Panc1 (cell line): ENCODE measurements around the gene TACC2. TPM values are rescaled to one million over a fixed set of nuclear protein-coding genes. Genes with fewer than 3 reads are reported as not detected.

Experiments used
- ATAC-seq: fragments of 200-7000 bp; cut with Tn5 transposase; 2 replicates; pipeline ENCODE4 v1.9.1; 2020; ENCODE audit warnings: mild to moderate bottlenecking, moderate library complexity
- BruUV-seq: library from RNA; stranded (reverse); fragments of 400-500 nt; replicated peaks from 2 replicates; lab custom pipeline; 2021; lab: Mats Ljungman, UMichigan
- CTCF ChIA-PET: fragments of 300-600 bp; sonication (Branson Sonifier 250); formaldehyde crosslinking; loops from one replicate; lab custom pipeline; 2022; ENCODE audit warnings: antibody characterized with exemption; lab: Charles Lee
- POLR2A ChIA-PET: fragments of 300-600 bp; sonication (Branson Sonifier 250); formaldehyde crosslinking; loops from one replicate; lab custom pipeline; 2022; ENCODE audit warnings: antibody characterized with exemption; lab: Charles Lee
- DNase-seq: peaks from one replicate; pipeline ENCODE4 v3.0.0-alpha.2; 2010; ENCODE audit warnings: low read depth, low spot score
- H3K27ac ChIP-seq: 2 replicates; pipeline ENCODE4 v1.5.1; 2011; ENCODE audit warnings: mild to moderate bottlenecking, low read length, inconsistent platforms
- H3K27me3 ChIP-seq: fragments of 200-500 bp; sonication (Bioruptor generic); 2 replicates; pipeline ENCODE4 v1.6.0; 2014; ENCODE audit warnings: low read length, inconsistent platforms; ENCODE audit not compliant: control insufficient read depth, insufficient read depth
- H3K36me3 ChIP-seq: fragments of 200-500 bp; sonication (Bioruptor generic); 2 replicates; pipeline ENCODE4 v1.5.1; 2014; ENCODE audit warnings: inconsistent platforms, mild to moderate bottlenecking, low read length, moderate library complexity; ENCODE audit not compliant: control insufficient read depth, insufficient read depth
- H3K4me1 ChIP-seq: 2 replicates; pipeline ENCODE4 v1.5.1; 2011; ENCODE audit warnings: inconsistent platforms, mild to moderate bottlenecking, low read length, moderate library complexity; ENCODE audit not compliant: control insufficient read depth, insufficient read depth
- H3K4me3 ChIP-seq, 2 experiments: 2 replicates each; pipeline ENCODE4 v1.5.1; 2011 to 2012; ENCODE audit warnings: low read depth in 2 of 2, low read length in 2 of 2, mild to moderate bottlenecking in 2 of 2, inconsistent platforms in 1 of 2, moderate library complexity in 1 of 2
- H3K9me3 ChIP-seq: fragments of 200-500 bp; sonication (Bioruptor generic); 2 replicates; pipeline ENCODE4 v1.5.1; 2014; ENCODE audit warnings: low read depth, mild to moderate bottlenecking, inconsistent platforms, low read length, moderate library complexity; ENCODE audit not compliant: control insufficient read depth, insufficient read depth
- CTCF ChIP-seq: fragments of 450-650 bp; IDR thresholded peaks from 2 replicates; pipeline ENCODE4 v1.5.1; 2017; ENCODE audit warnings: mild to moderate bottlenecking
- POLR2AphosphoS5 ChIP-seq: IDR thresholded peaks from 2 replicates; pipeline ENCODE4 v1.6.1; 2012; ENCODE audit warnings: mild to moderate bottlenecking, low read depth, low read length, moderate library complexity
- SIN3A ChIP-seq: IDR thresholded peaks from 2 replicates; pipeline ENCODE4 v1.6.1; 2012; ENCODE audit warnings: low read depth, mild to moderate bottlenecking, low read length, moderate library complexity, borderline replicate concordance; ENCODE audit not compliant: insufficient read depth
- TCF7L2 ChIP-seq: IDR thresholded peaks from 2 replicates; pipeline ENCODE4 v1.6.1; 2011; ENCODE audit warnings: mild to moderate bottlenecking, low read depth, low read length, inconsistent platforms
- in situ Hi-C: cut with HindIII; loops from 2 replicates; pipeline ENCODE4 v1.10.0; 2016; ENCODE audit warnings: low sequenced_read_pairs, low pct_unique_long_range_greater_than_20kb
- intact Hi-C: fragments of 100-400 bp; cut with micrococcal nuclease; formaldehyde crosslinking; loops from one replicate; pipeline ENCODE4 v1.10.0; 2022; ENCODE audit not compliant: unreplicated experiment
- total RNA-seq: library from RNA; stranded (reverse); gene quantifications from one replicate; pipeline ENCODE4 v1.2.1, GENCODE V29; 2021; ENCODE audit not compliant: unreplicated experiment
- TF ChIP-seq, protein P1 (sequence below), 2 experiments: IDR thresholded peaks; 2 replicates each; pipeline ENCODE4 v1.6.1; 2011 to 2012; ENCODE audit warnings: low read depth in 2 of 2, control low read depth in 1 of 2, low read length in 1 of 2, mild to moderate bottlenecking in 1 of 2, moderate library complexity in 1 of 2; ENCODE audit not compliant: insufficient read depth in 1 of 2

Gene TACC2
- total RNA-seq, 1 experiment from 2014 or later: 133 TPM

- DNase-seq (no peak), ATAC-seq (no peak)
- no peak overlapping the region; the same call in 1 of the 2 replicates for H3K27ac ChIP-seq
- no peaks in the 10 kb centered on the region for H3K36me3 ChIP-seq
- no TSS peak for BruUV-seq
- POLR2A ChIA-PET: no interaction called here
- no peaks in the 10 kb centered on the region for H3K9me3 ChIP-seq
- no peaks in the 10 kb centered on the region for H3K4me1 ChIP-seq
- TF ChIP-seq SIN3A (no peak), CTCF (no peak), TCF7L2 (no peak), POLR2AphosphoS5 (no peak)
- TF ChIP-seq, protein P1, sequence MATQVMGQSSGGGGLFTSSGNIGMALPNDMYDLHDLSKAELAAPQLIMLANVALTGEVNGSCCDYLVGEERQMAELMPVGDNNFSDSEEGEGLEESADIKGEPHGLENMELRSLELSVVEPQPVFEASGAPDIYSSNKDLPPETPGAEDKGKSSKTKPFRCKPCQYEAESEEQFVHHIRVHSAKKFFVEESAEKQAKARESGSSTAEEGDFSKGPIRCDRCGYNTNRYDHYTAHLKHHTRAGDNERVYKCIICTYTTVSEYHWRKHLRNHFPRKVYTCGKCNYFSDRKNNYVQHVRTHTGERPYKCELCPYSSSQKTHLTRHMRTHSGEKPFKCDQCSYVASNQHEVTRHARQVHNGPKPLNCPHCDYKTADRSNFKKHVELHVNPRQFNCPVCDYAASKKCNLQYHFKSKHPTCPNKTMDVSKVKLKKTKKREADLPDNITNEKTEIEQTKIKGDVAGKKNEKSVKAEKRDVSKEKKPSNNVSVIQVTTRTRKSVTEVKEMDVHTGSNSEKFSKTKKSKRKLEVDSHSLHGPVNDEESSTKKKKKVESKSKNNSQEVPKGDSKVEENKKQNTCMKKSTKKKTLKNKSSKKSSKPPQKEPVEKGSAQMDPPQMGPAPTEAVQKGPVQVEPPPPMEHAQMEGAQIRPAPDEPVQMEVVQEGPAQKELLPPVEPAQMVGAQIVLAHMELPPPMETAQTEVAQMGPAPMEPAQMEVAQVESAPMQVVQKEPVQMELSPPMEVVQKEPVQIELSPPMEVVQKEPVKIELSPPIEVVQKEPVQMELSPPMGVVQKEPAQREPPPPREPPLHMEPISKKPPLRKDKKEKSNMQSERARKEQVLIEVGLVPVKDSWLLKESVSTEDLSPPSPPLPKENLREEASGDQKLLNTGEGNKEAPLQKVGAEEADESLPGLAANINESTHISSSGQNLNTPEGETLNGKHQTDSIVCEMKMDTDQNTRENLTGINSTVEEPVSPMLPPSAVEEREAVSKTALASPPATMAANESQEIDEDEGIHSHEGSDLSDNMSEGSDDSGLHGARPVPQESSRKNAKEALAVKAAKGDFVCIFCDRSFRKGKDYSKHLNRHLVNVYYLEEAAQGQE (IDR thresholded peaks at IDR 0.05; ENCODE audit: insufficient read depth in 1 of 2, low read depth in 2 of 2, low read length in 1 of 2): no peak
- H3K4me3 ChIP-seq: no peak overlapping the region
- intact Hi-C loops (no loop called here), in situ Hi-C loops (no loop called here)
- no peaks in the 10 kb centered on the region for H3K27me3 ChIP-seq
- CTCF ChIA-PET: no interaction called here
Observed at GRCh38 chr10:121949451-121949850, 39.5 kb upstream of the TACC2 start.

DNA sequence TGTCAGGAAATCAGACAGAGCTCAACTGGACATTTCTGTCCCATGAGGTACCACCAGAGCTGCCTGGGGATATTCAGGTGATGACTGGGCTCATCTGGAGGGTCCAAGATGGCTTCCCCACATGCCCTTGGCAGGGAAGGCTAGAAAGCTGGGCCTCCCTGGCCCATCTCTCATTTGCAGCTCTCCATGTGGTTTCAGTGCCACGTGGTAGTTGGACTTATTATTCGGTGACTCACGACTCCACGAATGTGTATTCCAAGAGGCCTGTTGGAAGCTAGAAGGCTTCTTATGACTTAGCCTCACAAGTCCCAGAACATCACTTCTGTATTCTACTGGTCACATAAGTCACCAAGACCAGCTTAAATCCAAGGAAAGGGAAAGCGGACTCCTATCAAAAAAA is 36.7 kb upstream of the TACC2 start:
- no peak for DNase-seq
- no peaks in the 10 kb centered on the region for H3K4me1 ChIP-seq
- intact Hi-C loops: no loop called here

More for the DNA sequence above, 36.7 kb upstream of the TACC2 start:
- ChIA-PET CTCF (no interaction called here), POLR2A (no interaction called here)
- in situ Hi-C loops: no loop called here
- H3K9me3 ChIP-seq: no peaks in the 10 kb centered on the region
- H3K36me3 ChIP-seq: no peaks in the 10 kb centered on the region
- no peak overlapping the region for H3K4me3 ChIP-seq
- BruUV-seq: no TSS peak
- H3K27me3 ChIP-seq: no peaks in the 10 kb centered on the region
- TF ChIP-seq CTCF (no peak), TCF7L2 (no peak)
- no peak overlapping the region for H3K27ac ChIP-seq
- no peak for ATAC-seq
